OCI-LY3 (cell line): ENCODE measurements around the gene PREX1.

ENCODE experiments used
- CTCF ChIP-seq: fragments of 200-600, 300-600 bp; sonication (generic); IDR thresholded peaks from 2 replicates; pipeline ENCODE4 v1.5.1; 2014; ENCODE audit warnings: antibody characterized with exemption, low read length, low read depth
- EZH2phosphoT487 ChIP-seq: fragments of 200-600 bp; shearing (Covaris generic); IDR thresholded peaks from 2 replicates; pipeline ENCODE4 v1.6.1; 2018; ENCODE audit warnings: antibody characterized with exemption, mixed run types, low read depth

DNA sequence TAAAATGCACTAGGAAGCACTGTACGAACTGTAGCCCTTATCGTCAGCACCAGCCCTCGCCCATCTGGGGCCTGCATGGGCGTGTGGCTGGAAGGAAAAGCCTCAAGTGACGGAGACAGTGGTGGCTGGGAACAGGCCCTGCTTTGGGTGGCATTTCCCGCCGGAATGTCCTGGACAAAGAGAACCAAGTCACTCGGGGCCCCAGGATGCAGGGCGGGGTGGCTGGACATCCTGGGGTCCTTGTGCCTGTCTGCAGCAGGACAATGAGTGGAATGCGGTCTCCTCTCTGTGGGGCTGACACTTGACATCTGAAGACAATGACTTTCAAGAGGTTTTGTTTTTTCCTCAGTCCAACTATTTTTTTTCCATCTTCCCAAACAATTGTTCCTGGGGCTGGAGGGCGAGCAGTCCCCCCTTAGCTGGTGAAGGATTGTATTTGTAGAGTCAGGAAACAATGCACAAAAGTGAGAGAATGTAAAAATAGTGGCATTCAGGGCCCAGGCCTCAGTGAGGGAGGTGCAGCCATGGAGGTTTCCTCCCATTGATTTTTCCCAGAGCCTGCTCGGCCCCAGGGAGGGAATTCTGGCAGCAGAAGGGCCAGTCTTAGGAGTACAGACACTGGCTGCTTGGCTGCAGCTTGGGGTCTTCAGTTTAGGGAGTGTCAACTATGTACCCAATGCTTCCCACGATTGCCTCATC lies 64.4 kb downstream of the PREX1 start:
- no peak for TF ChIP-seq CTCF
- no peak for TF ChIP-seq EZH2phosphoT487
